Heart left ventricle (tissue), 13 donors: ENCODE results near the gene TIAM2.

Experiments used
- CTCF ChIP-seq, 12 donors: fragments of 200-600 bp; sonication (generic) in 4 of 12; IDR thresholded peaks; one replicate each; pipeline versions ENCODE4 v1.5.0 to v1.8.0; 2018 to 2022; ENCODE audit warnings: antibody characterized with exemption in 12 of 12, mild to moderate bottlenecking in 5 of 12
- POLR2A ChIP-seq, 2 donors: fragments of 450-650 bp; IDR thresholded peaks; one replicate each; pipeline ENCODE4 v1.6.1; 2017; ENCODE audit warnings: antibody characterized with exemption in 2 of 2, mild to moderate bottlenecking in 2 of 2, moderate library complexity in 2 of 2
- donor health status: ischemic (EF 13 %, LVEDD 7.1; RV severe dilation, severe dysfunction).
- donor health status: DM: no; HTN: yes; CAD: no.
- donor health status: DM: no; HTN: no; CAD: no.
- donor health status: ischemic (EF 25% LVEDD 6.9; RV normal size, moderate dysfunction).
- donor health status: ischemic (EF 25% LVEDD 5.7; RV mildly dilated, moderate dysfunction).
- donor health status: ischemic (EF 35%, LVEDD 5.7; RV mildly dilated, moderate dysfunction).
- donor health status: nonischemic (EF 11% LVEDD 7.7; RV severe dilation, severe dysfunction).
- donor health status: DM: yes; HTN: yes; CAD: no.
- donor health status: PGD.
- donor health status: ischemic (EF 29% LVEDD 5.4; RV normal size, mild dysfunction).
- donor health status: nonischemic (EF 23%, LVEDD 6.1; RV moderate dilation, normal function).

GRCh38 chr6:155045561-155046404 is 50.7 kb downstream of the TIAM2 start:
- TF ChIP-seq CTCF (IDR thresholded peaks at IDR 0.05) (no peak), POLR2A (IDR thresholded peaks at IDR 0.05) (no peak)
